Activated B cell treated with CpG ODN at 0.5 μM for 24 hours (primary cell): Measurements from ENCODE around the gene FAM83B. TPM values are rescaled to one million over a fixed set of nuclear protein-coding genes. Genes with fewer than 3 reads are reported as not detected.
"Not testable (repeated sequence)": the region's sequence is repeated elsewhere in the genome, so short reads cannot be mapped to it uniquely, and the experiment has no call there.

Experiments used
- ATAC-seq: fragments of 200-7000 bp; cut with Tn5 transposase; one replicate; pipeline ENCODE4 v1.10.0; 2021; ENCODE audit warnings: low read depth, mild to moderate bottlenecking, moderate library complexity
- CTCF ChIA-PET: fragments of 350-600 bp; sonication (Branson Sonifier 250); formaldehyde crosslinking; loops from one replicate; lab custom pipeline; 2021; ENCODE audit warnings: antibody characterized with exemption; lab: Charles Lee
- POLR2A ChIA-PET: fragments of 350-600 bp; sonication (Branson Sonifier 250); formaldehyde crosslinking; loops from one replicate; lab custom pipeline; 2021; ENCODE audit warnings: antibody characterized with exemption; lab: Charles Lee
- DNase-seq: peaks from one replicate; pipeline ENCODE4 v3.0.0; 2022
- H3K27ac Mint-ChIP-seq: one replicate; pipeline ENCODE4 v1.8.0; 2020; ENCODE audit warnings: mixed read lengths
- H3K27me3 Mint-ChIP-seq: one replicate; pipeline ENCODE4 v1.8.0; 2021; ENCODE audit warnings: mixed read lengths
- H3K36me3 Mint-ChIP-seq: one replicate; pipeline ENCODE4 v1.8.0; 2021; ENCODE audit warnings: low read depth, mixed read lengths
- H3K4me1 Mint-ChIP-seq: one replicate; pipeline ENCODE4 v1.8.0; 2021; ENCODE audit warnings: mixed read lengths
- H3K4me3 Mint-ChIP-seq: one replicate; pipeline ENCODE4 v1.8.0; 2020; ENCODE audit warnings: mild to moderate bottlenecking, mixed read lengths
- H3K9me3 Mint-ChIP-seq: one replicate; pipeline ENCODE4 v1.8.0; 2020; ENCODE audit warnings: mixed read lengths
- CTCF ChIP-seq: fragments of 200-600 bp; IDR thresholded peaks from one replicate; pipeline ENCODE4 v1.8.0; 2022; ENCODE audit warnings: antibody characterized with exemption, mild to moderate bottlenecking
- intact Hi-C: fragments of 100-400 bp; cut with micrococcal nuclease; formaldehyde crosslinking; loops from one replicate; pipeline ENCODE4 v1.15.1; 2024
- total RNA-seq: library from RNA; stranded (reverse); gene quantifications from 2 replicates; pipeline ENCODE4 v1.2.3, GENCODE V29; 2022

The FAM83B gene
- total RNA-seq, 1 donor from 2014 or later, result not detected

- H3K4me1 Mint-ChIP-seq, result no peaks in the 10 kb centered on the region
- POLR2A ChIA-PET, result no interaction called here
- CTCF ChIA-PET, result no interaction called here
- H3K36me3 Mint-ChIP-seq, result no peaks in the 10 kb centered on the region
- no peaks in the 10 kb centered on the region for H3K27me3 Mint-ChIP-seq
- no peak for TF ChIP-seq CTCF
- H3K4me3 Mint-ChIP-seq, result no peak overlapping the region
- H3K9me3 Mint-ChIP-seq, result peaks cover 3% of the 10 kb centered on the region
- DNase-seq, result no peak
- ATAC-seq, result no peak
- intact Hi-C loops, result no loop called here
- no peak overlapping the region for H3K27ac Mint-ChIP-seq
Observed at GRCh38 chr6:54877713-54878317, 31.2 kb downstream of the FAM83B start.

- no peaks in the 10 kb centered on the region for H3K4me1 Mint-ChIP-seq
- ChIA-PET CTCF (no interaction called here), POLR2A (no interaction called here)
- H3K27me3 Mint-ChIP-seq, result no peaks in the 10 kb centered on the region
- DNase-seq (no peak), ATAC-seq (no peak)
- TF ChIP-seq CTCF, result no peak
- intact Hi-C loops, result no loop called here
- H3K36me3 Mint-ChIP-seq, result no peaks in the 10 kb centered on the region
- no peak overlapping the region for H3K27ac Mint-ChIP-seq
- H3K4me3 Mint-ChIP-seq, result no peak overlapping the region
- H3K9me3 Mint-ChIP-seq, result peaks cover 3% of the 10 kb centered on the region
Observed at GRCh38 chr6:54878718-54879117, 32.1 kb downstream of the FAM83B start.

- ATAC-seq (no peak), DNase-seq (no peak)
- peaks cover 3% of the 10 kb centered on the region for H3K9me3 Mint-ChIP-seq
- no peaks in the 10 kb centered on the region for H3K36me3 Mint-ChIP-seq
- H3K27ac Mint-ChIP-seq, result no peak overlapping the region
- no peak for TF ChIP-seq CTCF
- POLR2A ChIA-PET, result no interaction called here
- no peaks in the 10 kb centered on the region for H3K27me3 Mint-ChIP-seq
- intact Hi-C loops, result no loop called here
- no peak overlapping the region for H3K4me3 Mint-ChIP-seq
- CTCF ChIA-PET, result no interaction called here
- H3K4me1 Mint-ChIP-seq, result no peaks in the 10 kb centered on the region
Observed at GRCh38 chr6:54879188-54879985, 32.8 kb downstream of the FAM83B start.

- TF ChIP-seq CTCF, result no peak
- H3K9me3 Mint-ChIP-seq, result peaks cover 3% of the 10 kb centered on the region
- no peaks in the 10 kb centered on the region for H3K4me1 Mint-ChIP-seq
- H3K27ac Mint-ChIP-seq, result no peak overlapping the region
- intact Hi-C loops, result no loop called here
- no peaks in the 10 kb centered on the region for H3K36me3 Mint-ChIP-seq
- ATAC-seq (no peak), DNase-seq (no peak)
- POLR2A ChIA-PET, result no interaction called here
- H3K4me3 Mint-ChIP-seq, result no peak overlapping the region
- CTCF ChIA-PET, result no interaction called here
- H3K27me3 Mint-ChIP-seq, result no peaks in the 10 kb centered on the region
Observed at GRCh38 chr6:54881067-54881730, 34.6 kb downstream of the FAM83B start.

GRCh38 chr6:54881891-54882290 is 35.3 kb downstream of the FAM83B start:
- ATAC-seq, DNase-seq, H3K9me3 Mint-ChIP-seq, POLR2A ChIA-PET, H3K4me1 Mint-ChIP-seq, CTCF ChIA-PET, H3K27me3 Mint-ChIP-seq, H3K4me3 Mint-ChIP-seq, intact Hi-C loops, H3K36me3 Mint-ChIP-seq, H3K27ac Mint-ChIP-seq: not testable (repeated sequence)
